B cell (primary cell): ENCODE data around the gene HMCN1. TPM values are rescaled to one million over a fixed set of nuclear protein-coding genes. Genes with fewer than 3 reads are reported as not detected.

Experiments
- ATAC-seq: fragments of 200-7000 bp; cut with Tn5 transposase; one replicate; pipeline ENCODE4 v1.10.0; 2021; ENCODE audit warnings: low read depth, mild to moderate bottlenecking, moderate number of reproducible peaks, moderate library complexity
- CTCF ChIA-PET: fragments of 350-600 bp; sonication (Branson Sonifier 250); formaldehyde crosslinking; loops from one replicate; lab custom pipeline; 2021; ENCODE audit warnings: antibody characterized with exemption, inconsistent platforms; lab: Charles Lee
- POLR2A ChIA-PET: fragments of 350-600 bp; sonication (Branson Sonifier 250); formaldehyde crosslinking; loops from one replicate; lab custom pipeline; 2021; ENCODE audit warnings: antibody characterized with exemption; lab: Charles Lee
- DNase-seq: peaks from one replicate; pipeline ENCODE4 v3.0.0; 2013
- H2AFZ ChIP-seq: 2 replicates; pipeline ENCODE4 v1.6.1; 2012; ENCODE audit warnings: mild to moderate bottlenecking, low read depth, low read length; ENCODE audit not compliant: insufficient read depth, poor library complexity, severe bottlenecking
- H3K27ac ChIP-seq, 2 donors: 1 replicate in 1 of 2; 2 replicates in 1 of 2; pipeline ENCODE4 v1.5.1; 2012 to 2013; ENCODE audit warnings: low read length in 2 of 2, mild to moderate bottlenecking in 2 of 2, moderate library complexity in 1 of 2
- H3K27me3 ChIP-seq, 4 experiments: fragments of 200-600 bp in 1 of 4; sonication (generic) in 1 of 4; replicated peaks in 1 of 4; 1 replicate in 2 of 4; 2 replicates in 2 of 4; pipeline versions ENCODE4 v1.6.1 to v1.7.0; 2013 to 2016; ENCODE audit warnings: low read length in 3 of 4, mild to moderate bottlenecking in 2 of 4, mixed read lengths in 1 of 4, moderate library complexity in 1 of 4; ENCODE audit not compliant: insufficient read depth in 4 of 4, control insufficient read depth in 3 of 4; ENCODE audit errors: control extremely low read depth in 1 of 4
- H3K36me3 ChIP-seq, 2 experiments: replicated peaks in 1 of 2; 1 replicate in 1 of 2; 2 replicates in 1 of 2; pipeline versions ENCODE4 v1.6.1 to v1.7.1; 2013; ENCODE audit warnings: low read length in 1 of 2; ENCODE audit not compliant: insufficient read depth in 2 of 2, control insufficient read depth in 1 of 2; ENCODE audit errors: control extremely low read depth in 1 of 2, extremely low read depth in 1 of 2
- H3K4me1 ChIP-seq, 2 donors: fragments of 200-600 bp in 1 of 2; sonication (generic) in 1 of 2; 1 replicate in 1 of 2; 2 replicates in 1 of 2; pipeline versions ENCODE4 v1.5.1 to v1.6.1; 2013 to 2017; ENCODE audit warnings: low read length in 2 of 2; ENCODE audit not compliant: control insufficient read depth in 2 of 2, insufficient read depth in 2 of 2
- H3K4me2 ChIP-seq: replicated peaks from 2 replicates; pipeline ENCODE3; 2012; ENCODE audit warnings: mild to moderate bottlenecking, low read depth, low read length; ENCODE audit not compliant: poor library complexity, severe bottlenecking
- H3K4me3 ChIP-seq, 5 experiments: fragments of 200-600 bp in 1 of 5; sonication (generic) in 1 of 5; 1 replicate in 3 of 5; 2 replicates in 2 of 5; pipeline versions ENCODE4 v1.5.1 to v1.7.0; 2011 to 2016; ENCODE audit warnings: low read length in 4 of 5, mild to moderate bottlenecking in 4 of 5, low read depth in 2 of 5, control low read depth in 1 of 5, moderate library complexity in 1 of 5; ENCODE audit not compliant: insufficient read depth in 1 of 5; ENCODE audit errors: control extremely low read depth in 1 of 5, extremely low read depth in 1 of 5
- H3K79me2 ChIP-seq: fragments of 200-600 bp; sonication (generic); one replicate; pipeline ENCODE4 v1.6.0; 2016; ENCODE audit warnings: low read length; ENCODE audit not compliant: control insufficient read depth, insufficient read depth
- H3K9ac ChIP-seq: fragments of 200-600 bp; sonication (generic); 2 replicates; pipeline ENCODE4 v1.6.1; 2017; ENCODE audit warnings: mild to moderate bottlenecking, low read length, moderate library complexity
- H3K9me3 ChIP-seq, 3 donors: one replicate each; pipeline versions ENCODE4 v1.6.1 to v1.7.1; 2013; ENCODE audit warnings: low read length in 2 of 3; ENCODE audit not compliant: control insufficient read depth in 2 of 3, insufficient read depth in 1 of 3; ENCODE audit errors: control extremely low read depth in 1 of 3
- H4K20me1 ChIP-seq: 2 replicates; pipeline ENCODE4 v1.6.0; 2012; ENCODE audit warnings: mild to moderate bottlenecking, low read length; ENCODE audit not compliant: insufficient read depth, control insufficient read depth, poor library complexity, severe bottlenecking
- H3K27ac Mint-ChIP-seq: one replicate; pipeline ENCODE4 v1.8.0; 2021; ENCODE audit warnings: mixed read lengths
- H3K27me3 Mint-ChIP-seq: one replicate; pipeline ENCODE4 v1.8.0; 2021; ENCODE audit warnings: mixed read lengths
- H3K4me1 Mint-ChIP-seq: one replicate; pipeline ENCODE4 v1.8.0; 2021; ENCODE audit warnings: mixed read lengths
- H3K4me3 Mint-ChIP-seq: one replicate; pipeline ENCODE4 v1.8.0; 2021; ENCODE audit warnings: mixed read lengths
- H3K9me3 Mint-ChIP-seq: one replicate; pipeline ENCODE4 v1.8.0; 2022; ENCODE audit warnings: mixed read lengths; ENCODE audit not compliant: insufficient read depth
- CTCF ChIP-seq: fragments of 200-600 bp; IDR thresholded peaks from one replicate; pipeline ENCODE4 v1.8.0; 2022; ENCODE audit warnings: antibody characterized with exemption, mild to moderate bottlenecking
- EZH2 ChIP-seq: IDR thresholded peaks from 2 replicates; pipeline ENCODE4 v1.6.1; 2012; ENCODE audit warnings: borderline replicate concordance, low read depth, mild to moderate bottlenecking, moderate library complexity, low read length; ENCODE audit not compliant: insufficient read depth, poor library complexity, severe bottlenecking
- WGBS: methylation state at CpG from one replicate; pipeline ENCODE4 v1.1.5; 2013; ENCODE audit warnings: missing lambda C conversion rate; ENCODE audit not compliant: insufficient coverage; 5-methylcytosine and 5-hydroxymethylcytosine counted together
- intact Hi-C: fragments of 100-400 bp; cut with micrococcal nuclease; formaldehyde crosslinking; loops from one replicate; pipeline ENCODE4 v1.10.0; 2022
- polyA plus RNA-seq: library from polyadenylated mRNA; depleted of rRNA; stranded (reverse); fragments of >200 nt; gene quantifications from 2 replicates; pipeline ENCODE4 v1.2.3, GENCODE V29; 2012
- total RNA-seq, 2 donors: library from RNA; stranded (reverse); fragments of 120-200 nt in 1 of 2; gene quantifications; 1 replicate in 1 of 2; 2 replicates in 1 of 2; pipeline versions ENCODE4 v1.2.3 to v1.2.4, GENCODE V29; 2013 to 2022

Gene HMCN1
- total and polyA plus RNA-seq, 2 donors (not counting 1 experiment from before 2014, with no cell fraction given): not detected

DNA sequence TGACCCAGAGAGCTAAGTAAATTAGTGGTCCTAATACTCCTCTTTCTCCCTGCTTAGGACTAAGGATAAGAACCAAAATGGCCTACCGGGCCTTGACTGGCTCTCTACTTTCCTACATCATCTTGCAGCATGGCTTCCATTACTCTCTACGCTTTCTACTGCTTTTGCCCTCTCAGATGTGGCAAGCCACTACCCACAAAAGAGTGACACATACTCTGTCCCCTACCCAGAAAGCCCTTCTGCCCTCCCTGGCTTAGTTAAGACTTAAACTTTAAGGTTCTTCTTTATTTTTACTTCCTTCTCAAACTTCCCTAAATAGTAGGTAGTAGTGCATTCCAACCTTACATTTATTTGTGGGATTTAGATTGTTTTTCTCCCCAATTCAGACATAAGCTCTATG lies 412.8 kb downstream of the HMCN1 start:
- no peaks in the 10 kb centered on the region for H4K20me1 ChIP-seq
- Mint-ChIP-seq H3K4me1 (no peaks in the 10 kb centered on the region), H3K27ac (no peak overlapping the region), H3K9me3 (peaks cover 4% of the 10 kb centered on the region), H3K27me3 (no peaks in the 10 kb centered on the region), H3K4me3 (no peak overlapping the region)
- H3K9ac ChIP-seq: no peak overlapping the region
- no peak overlapping the region for H2AFZ ChIP-seq
- intact Hi-C loops: no loop called here
- H3K27ac ChIP-seq: no peak overlapping the region
- H3K4me1 ChIP-seq: no peaks in the 10 kb centered on the region
- H3K4me2 ChIP-seq: no peak overlapping the region
- H3K79me2 ChIP-seq: no peaks in the 10 kb centered on the region
- ChIA-PET POLR2A (no interaction called here), CTCF (no interaction called here)
- H3K27me3 ChIP-seq: no peaks in the 10 kb centered on the region
- WGBS: 88% methylated on average over 2 of the region's 2 CpGs
- H3K36me3 ChIP-seq: no peaks in the 10 kb centered on the region
- ATAC-seq: no peak
- H3K9me3 ChIP-seq: no peaks in the 10 kb centered on the region
- no peak for DNase-seq
- TF ChIP-seq EZH2 (no peak), CTCF (no peak)
- no peak overlapping the region for H3K4me3 ChIP-seq

DNA sequence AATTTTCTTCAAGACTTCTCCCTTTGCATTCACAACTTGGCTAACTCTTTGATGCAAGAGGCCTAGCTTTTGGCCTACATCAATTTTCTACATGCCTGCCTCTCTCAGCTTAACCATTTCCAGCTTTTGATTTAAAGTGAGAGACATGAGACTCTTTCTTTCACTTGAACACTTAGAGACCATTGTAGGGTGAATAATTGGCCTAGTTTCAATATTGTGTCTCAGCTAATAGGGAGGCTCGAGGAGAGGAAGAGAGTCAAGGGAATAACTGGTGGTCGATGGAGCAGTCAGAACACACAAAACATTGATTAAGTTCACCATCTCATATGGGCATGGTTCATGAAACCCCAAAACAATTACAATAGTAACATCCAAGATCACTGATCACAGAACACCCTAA lies 415.4 kb downstream of the HMCN1 start:
- no peak overlapping the region for H3K4me2 ChIP-seq
- ChIA-PET CTCF (no interaction called here), POLR2A (no interaction called here)
- Mint-ChIP-seq H3K27me3 (peaks cover 5% of the 10 kb centered on the region), H3K4me1 (no peaks in the 10 kb centered on the region), H3K4me3 (no peak overlapping the region), H3K27ac (no peak overlapping the region), H3K9me3 (no peaks in the 10 kb centered on the region)
- no peak overlapping the region for H2AFZ ChIP-seq
- no peaks in the 10 kb centered on the region for H3K36me3 ChIP-seq
- H3K9ac ChIP-seq: no peak overlapping the region
- no CpG with 5 or more reads among the region's 2 CpGs for WGBS
- no peaks in the 10 kb centered on the region for H3K4me1 ChIP-seq
- H3K27ac ChIP-seq: no peak overlapping the region
- H3K79me2 ChIP-seq: no peaks in the 10 kb centered on the region
- H4K20me1 ChIP-seq: no peaks in the 10 kb centered on the region
- DNase-seq: no peak
- ATAC-seq: no peak
- intact Hi-C loops: no loop called here
- no peak for TF ChIP-seq CTCF
- no peak for TF ChIP-seq EZH2
- H3K9me3 ChIP-seq: no peaks in the 10 kb centered on the region
- H3K4me3 ChIP-seq: no peak overlapping the region
- H3K27me3 ChIP-seq: no peaks in the 10 kb centered on the region
